H9 (cell line): Measurements from ENCODE around the gene SETD1A. TPM values are rescaled to one million over a fixed set of nuclear protein-coding genes. Genes with fewer than 3 reads are reported as not detected.

Experiments used
- DNase-seq: peaks from one replicate; pipeline ENCODE4 v3.0.0-alpha.2; 2017
- H2AFZ ChIP-seq: one replicate; pipeline ENCODE4 v1.6.1; 2013; ENCODE audit warnings: mild to moderate bottlenecking, low read length, control low read depth, moderate library complexity
- H2AK5ac ChIP-seq: 2 replicates; pipeline ENCODE4 v1.6.1; 2013; ENCODE audit warnings: low read length, control low read depth, mixed read lengths; ENCODE audit not compliant: insufficient read length
- H2BK120ac ChIP-seq: one replicate; pipeline ENCODE4 v1.6.1; 2013; ENCODE audit warnings: low read depth, mild to moderate bottlenecking, low read length, control low read depth, inconsistent platforms; ENCODE audit not compliant: poor library complexity, severe bottlenecking
- H2BK12ac ChIP-seq: 2 replicates; pipeline ENCODE4 v1.6.1; 2013; ENCODE audit warnings: low read length, control low read depth, mixed read lengths, low read depth; ENCODE audit not compliant: insufficient read length
- H2BK15ac ChIP-seq: 2 replicates; pipeline ENCODE4 v1.6.1; 2013; ENCODE audit warnings: low read depth, low read length, control low read depth
- H2BK20ac ChIP-seq: one replicate; pipeline ENCODE4 v1.6.1; 2013; ENCODE audit warnings: low read depth, mild to moderate bottlenecking, low read length, control low read depth, inconsistent platforms; ENCODE audit not compliant: poor library complexity, severe bottlenecking
- H2BK5ac ChIP-seq: 2 replicates; pipeline ENCODE4 v1.6.1; 2013; ENCODE audit warnings: low read length, control low read depth, mixed read lengths; ENCODE audit not compliant: insufficient read length
- H3K14ac ChIP-seq: 2 replicates; pipeline ENCODE4 v1.6.1; 2013; ENCODE audit warnings: low read length, control low read depth; ENCODE audit not compliant: insufficient read depth
- H3K18ac ChIP-seq: 2 replicates; pipeline ENCODE4 v1.6.1; 2013; ENCODE audit warnings: low read depth, mild to moderate bottlenecking, mixed read lengths, low read length, control low read depth; ENCODE audit not compliant: insufficient read length
- H3K23ac ChIP-seq: 2 replicates; pipeline ENCODE4 v1.6.1; 2013; ENCODE audit warnings: low read length, control low read depth, mixed read lengths, low read depth; ENCODE audit not compliant: insufficient read length
- H3K23me2 ChIP-seq: 2 replicates; pipeline ENCODE4 v1.6.1; 2013; ENCODE audit warnings: low read depth, mild to moderate bottlenecking, mixed read lengths, low read length, control low read depth; ENCODE audit not compliant: insufficient read length, poor library complexity, severe bottlenecking
- H3K27ac ChIP-seq: 2 replicates; pipeline ENCODE4 v1.5.1; 2013; ENCODE audit warnings: low read length, control low read depth, mixed read lengths, low read depth; ENCODE audit not compliant: insufficient read length
- H3K27me3 ChIP-seq: 2 replicates; pipeline ENCODE4 v1.6.1; 2013; ENCODE audit warnings: low read length, control low read depth, inconsistent platforms; ENCODE audit not compliant: insufficient read depth
- H3K4ac ChIP-seq: 2 replicates; pipeline ENCODE4 v1.6.1; 2013; ENCODE audit warnings: low read depth, mild to moderate bottlenecking, control low read depth, inconsistent platforms, low read length, moderate library complexity
- H3K4me1 ChIP-seq: 2 replicates; pipeline ENCODE4 v1.6.1; 2013; ENCODE audit warnings: low read length, control low read depth, inconsistent platforms; ENCODE audit not compliant: insufficient read depth
- H3K4me2 ChIP-seq: 2 replicates; pipeline ENCODE4 v1.6.1; 2013; ENCODE audit warnings: low read length, control low read depth, mixed read lengths; ENCODE audit not compliant: insufficient read length, insufficient read depth
- H3K56ac ChIP-seq: 2 replicates; pipeline ENCODE4 v1.6.1; 2013; ENCODE audit warnings: low read depth, mild to moderate bottlenecking, mixed read lengths, low read length, control low read depth; ENCODE audit not compliant: insufficient read length
- H3K79me1 ChIP-seq: 2 replicates; pipeline ENCODE4 v1.6.1; 2013; ENCODE audit warnings: low read depth, mild to moderate bottlenecking, moderate library complexity, low read length, control low read depth, inconsistent platforms; ENCODE audit not compliant: insufficient read depth, poor library complexity, severe bottlenecking
- H3K79me2 ChIP-seq: 2 replicates; pipeline ENCODE4 v1.6.1; 2013; ENCODE audit warnings: low read length, control low read depth, inconsistent platforms; ENCODE audit not compliant: insufficient read depth
- H3K9ac ChIP-seq: 2 replicates; pipeline ENCODE4 v1.6.1; 2013; ENCODE audit warnings: low read length, control low read depth, mixed read lengths; ENCODE audit not compliant: insufficient read length; ENCODE audit errors: extremely low read depth
- H3K9me3 ChIP-seq: one replicate; pipeline ENCODE4 v1.6.1; 2013; ENCODE audit warnings: low read depth, low read length, inconsistent platforms; ENCODE audit not compliant: control insufficient read depth
- H3T11ph ChIP-seq: one replicate; pipeline ENCODE4 v1.6.1; 2013; ENCODE audit warnings: mild to moderate bottlenecking, low read length, control low read depth, inconsistent platforms
- H4K20me1 ChIP-seq: one replicate; pipeline ENCODE4 v1.6.1; 2013; ENCODE audit not compliant: control insufficient read depth, insufficient read length, insufficient read depth
- H4K5ac ChIP-seq: 2 replicates; pipeline ENCODE4 v1.6.1; 2013; ENCODE audit warnings: low read depth, mild to moderate bottlenecking, mixed read lengths, low read length, control low read depth; ENCODE audit not compliant: insufficient read length
- H4K8ac ChIP-seq: replicated peaks from 2 replicates; pipeline ENCODE4 v1.6.1; 2013; ENCODE audit warnings: low read length, control low read depth, mixed read lengths, low read depth; ENCODE audit not compliant: insufficient read length
- H4K91ac ChIP-seq: 2 replicates; pipeline ENCODE4 v1.6.1; 2013; ENCODE audit warnings: low read depth, mild to moderate bottlenecking, moderate library complexity, mixed read lengths, low read length, control low read depth; ENCODE audit not compliant: insufficient read length
- H3K27ac Mint-ChIP-seq, 3 experiments: 2 replicates in 2 of 3; 3 replicates in 1 of 3; pipeline ENCODE4 v1.8.0; 2020 to 2021; ENCODE audit warnings: mixed read lengths in 3 of 3, mild to moderate bottlenecking in 1 of 3, moderate library complexity in 1 of 3
- H3K27me3 Mint-ChIP-seq: 2 replicates; pipeline ENCODE4 v1.8.0; 2021; ENCODE audit warnings: low read depth, mild to moderate bottlenecking, moderate library complexity, mixed read lengths
- H3K36me3 Mint-ChIP-seq, 3 experiments: 2 replicates in 2 of 3; 3 replicates in 1 of 3; pipeline ENCODE4 v1.8.0; 2020 to 2021; ENCODE audit warnings: low read depth in 3 of 3, mixed read lengths in 3 of 3; ENCODE audit not compliant: insufficient read depth in 1 of 3
- H3K4me1 Mint-ChIP-seq, 2 experiments: 2 replicates each; pipeline ENCODE4 v1.8.0; 2020; ENCODE audit warnings: mixed read lengths in 2 of 2
- H3K4me3 Mint-ChIP-seq, 2 experiments: 2 replicates in 1 of 2; 3 replicates in 1 of 2; pipeline ENCODE4 v1.8.0; 2020 to 2021; ENCODE audit warnings: mild to moderate bottlenecking in 2 of 2, mixed read lengths in 2 of 2, moderate library complexity in 1 of 2
- H3K9me3 Mint-ChIP-seq, 2 experiments: 2 replicates in 1 of 2; 3 replicates in 1 of 2; pipeline ENCODE4 v1.8.0; 2020; ENCODE audit warnings: mild to moderate bottlenecking in 2 of 2, mixed read lengths in 2 of 2, moderate library complexity in 1 of 2
- CTCF ChIP-seq: fragments of 200-600 bp; sonication (generic); conservative IDR thresholded peaks from 3 replicates; pipeline ENCODE4 v1.8.0; 2021; ENCODE audit warnings: antibody characterized with exemption, mild to moderate bottlenecking
- WGBS: extraction: QIAGEN DNeasy Blood & Tissue Kit; methylation state at CpG from one replicate; pipeline ENCODE4 v1.1.7; 2013; ENCODE audit warnings: missing lambda C conversion rate, low lambda C conversion rate, mixed read lengths; ENCODE audit not compliant: insufficient read length; ENCODE audit errors: extremely low coverage; 5-methylcytosine and 5-hydroxymethylcytosine counted together
- total RNA-seq: library from RNA; stranded (reverse); gene quantifications from 2 replicates; pipeline ENCODE4 v1.2.1, GENCODE V29; 2021

The SETD1A gene
- total RNA-seq, 1 experiment from 2014 or later = 36.9 TPM

- Histone ChIP-seq H3K4me1 (peaks cover 3% of the 10 kb centered on the region; the same call in 1 of the 2 replicates), H3K9me3 (no peaks in the 10 kb centered on the region), H3K79me2 (no peaks in the 10 kb centered on the region; the same call in 1 of the 2 replicates), H4K20me1 (no peaks in the 10 kb centered on the region), H2BK12ac (no peak overlapping the region), H3K79me1 (no peaks in the 10 kb centered on the region), H3K14ac (no peak overlapping the region), H2AK5ac (no peak overlapping the region), H3K23me2 (peaks cover 5% of the 10 kb centered on the region), H4K91ac (no peak overlapping the region), H2BK15ac (no peak overlapping the region), H2BK20ac (no peak overlapping the region), H3K27ac (no peak overlapping the region), H3K56ac (no peak overlapping the region), H3K18ac (no peak overlapping the region), H2AFZ (no peak overlapping the region), H3K27me3 (no peaks in the 10 kb centered on the region), H2BK5ac (no peak overlapping the region), H3K4ac (no peak overlapping the region), H3K4me2 (no peak overlapping the region), H3K23ac (no peak overlapping the region), H4K8ac (no peak overlapping the region), H4K5ac (no peak overlapping the region), H3T11ph (no peak overlapping the region), H3K9ac (no peak overlapping the region), H2BK120ac (no peak overlapping the region)
- Mint-ChIP-seq H3K27ac (no peak overlapping the region), H3K27me3 (peaks cover 28% of the 10 kb centered on the region), H3K9me3 (no peaks in the 10 kb centered on the region; a peak in 1 of 5 replicates), H3K4me3 (no peak overlapping the region; a peak in 2 of 5 replicates), H3K4me1 (peaks cover 24 to 40% of the 10 kb centered on the region in 2 experiments), H3K36me3 (no peaks in the 10 kb centered on the region; a peak in 1 of 7 replicates)
- DNase-seq = no peak
- no CpG with 5 or more reads among the region's 5 CpGs for WGBS
- TF ChIP-seq CTCF = no peak
These were observed 51.0 kb downstream of the SETD1A start for GRCh38 chr16:31008551-31008950.
